ENCODE measurements around the gene JAKMIP1.
A peak's percentile ranks its signal among the peaks of the same experiment; 100 is the strongest.

The JAKMIP1 gene

DNA sequence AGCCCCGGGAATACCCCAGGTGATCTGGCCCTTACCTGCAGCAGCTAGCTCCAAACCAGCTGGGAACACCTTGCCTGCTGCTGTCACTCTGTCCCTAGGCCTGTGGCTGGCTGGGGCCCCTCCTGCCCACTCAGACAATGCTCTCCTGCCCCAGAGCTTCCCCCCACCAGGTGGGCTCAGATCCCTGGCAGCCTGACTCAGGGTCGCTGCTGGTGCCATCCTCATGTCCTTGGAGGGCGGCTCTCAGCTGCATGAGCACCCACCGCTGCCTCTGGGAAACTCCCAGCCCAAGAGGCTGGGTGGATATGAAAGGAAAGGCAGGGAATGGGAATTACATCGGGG lies 197.9 kb downstream of the JAKMIP1 start:
- no peak for DNase-seq (ENCODE audit: low read depth)
- no peak overlapping the region for H3K4me3 ChIP-seq (ENCODE audit: low read depth, low read length)
- no peak for TF ChIP-seq CTCF (conservative IDR thresholded peaks at IDR 0.05; ENCODE audit: low read depth, low read length)

DNA sequence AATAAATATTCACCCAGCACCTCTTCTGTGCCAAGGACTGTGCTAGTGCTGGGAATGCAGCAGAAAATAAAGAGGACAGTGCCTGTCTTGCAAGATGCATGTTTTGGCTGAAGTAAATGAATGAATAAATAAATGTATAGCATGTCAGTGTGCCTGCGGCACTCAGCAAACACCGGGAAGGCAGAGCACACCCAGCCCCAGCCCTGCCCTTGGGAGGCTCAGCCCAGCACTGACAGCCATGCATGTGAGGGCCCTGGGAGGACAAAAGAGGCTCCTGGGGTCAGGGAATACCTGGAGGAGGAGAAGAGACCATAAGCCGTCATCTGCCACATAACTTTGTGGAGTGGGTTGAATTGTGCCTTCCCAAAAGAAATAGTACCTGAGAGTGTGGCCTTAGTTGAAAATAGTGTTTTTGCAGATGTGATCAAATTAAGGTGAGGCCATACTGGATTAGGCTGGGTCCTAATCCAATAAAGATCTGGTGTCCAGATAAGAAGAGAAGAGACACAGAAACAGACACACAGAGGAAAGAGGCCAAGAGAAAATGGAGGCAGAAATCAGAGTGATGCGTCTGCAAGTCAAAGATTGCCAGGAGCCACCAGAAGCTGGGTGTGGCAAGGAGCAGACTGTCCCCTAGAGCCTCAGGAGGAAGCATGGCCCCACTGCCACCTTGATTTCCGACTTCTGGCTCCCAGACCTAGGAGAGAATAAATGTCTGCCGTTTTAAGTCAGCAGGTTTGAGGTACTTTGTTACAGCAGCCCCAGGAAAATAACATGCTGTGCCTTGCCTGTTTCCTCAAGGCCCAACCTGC lies 198.5 kb downstream of the JAKMIP1 start:
- H3K4me3 ChIP-seq (ENCODE audit: low read depth, low read length), result no peak overlapping the region
- no peak for TF ChIP-seq CTCF (conservative IDR thresholded peaks at IDR 0.05; ENCODE audit: low read depth, low read length)
- no peak for DNase-seq (ENCODE audit: low read depth)

DNA sequence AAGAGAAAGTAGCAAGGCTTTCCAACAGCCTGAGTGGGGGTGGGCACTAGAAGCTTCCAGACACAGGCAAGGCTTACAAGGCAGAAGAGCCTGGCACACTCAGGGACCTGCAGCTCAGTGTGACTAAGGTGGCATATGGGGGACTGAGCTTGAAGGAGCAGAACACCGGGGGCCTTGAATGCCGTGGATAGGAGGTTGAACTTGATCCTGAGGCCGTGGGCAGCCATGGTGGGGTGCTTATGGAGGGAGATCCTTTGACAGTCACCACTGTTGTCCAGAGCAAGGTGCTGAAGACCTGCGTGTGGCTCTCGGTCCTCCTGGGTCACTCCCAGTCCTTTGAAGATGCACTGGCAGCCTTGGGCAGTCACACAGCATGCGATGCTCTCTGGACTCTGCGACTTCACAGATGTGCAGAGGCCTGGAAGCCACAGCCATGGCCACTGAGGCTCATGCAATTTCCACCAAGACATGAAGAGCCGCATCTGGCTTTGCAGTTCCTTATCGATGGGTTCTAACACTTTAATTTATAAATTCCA lies 200.5 kb downstream of the JAKMIP1 start:
- no peak for TF ChIP-seq CTCF (conservative IDR thresholded peaks at IDR 0.05; ENCODE audit: low read depth, low read length)
- H3K4me3 ChIP-seq (ENCODE audit: low read depth, low read length), result no peak overlapping the region
- no peak for DNase-seq (ENCODE audit: low read depth)

DNA sequence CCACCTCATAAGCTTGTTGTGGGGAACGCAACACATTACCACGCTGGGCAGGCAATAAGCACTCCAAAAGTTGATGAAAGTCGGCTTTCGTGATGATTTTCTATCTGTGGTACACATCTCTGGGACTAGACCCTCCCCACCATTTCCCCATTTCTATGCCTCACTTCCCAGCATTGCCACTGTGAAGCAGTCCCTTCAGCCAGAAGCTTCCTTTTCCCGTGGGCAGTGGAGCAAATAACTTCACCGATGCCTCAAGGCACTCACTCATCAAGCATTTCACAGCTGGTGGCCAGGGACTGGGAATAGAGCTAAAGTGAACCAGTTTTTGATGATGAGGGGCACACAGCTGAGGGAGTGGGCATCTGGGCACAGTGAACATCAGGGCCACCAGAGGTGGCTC lies 201.0 kb downstream of the JAKMIP1 start:
- TF ChIP-seq CTCF (conservative IDR thresholded peaks at IDR 0.05; ENCODE audit: low read depth, low read length), result no peak
- no peak for DNase-seq (ENCODE audit: low read depth)
- H3K4me3 ChIP-seq (ENCODE audit: low read depth, low read length), result no peak overlapping the region

DNA sequence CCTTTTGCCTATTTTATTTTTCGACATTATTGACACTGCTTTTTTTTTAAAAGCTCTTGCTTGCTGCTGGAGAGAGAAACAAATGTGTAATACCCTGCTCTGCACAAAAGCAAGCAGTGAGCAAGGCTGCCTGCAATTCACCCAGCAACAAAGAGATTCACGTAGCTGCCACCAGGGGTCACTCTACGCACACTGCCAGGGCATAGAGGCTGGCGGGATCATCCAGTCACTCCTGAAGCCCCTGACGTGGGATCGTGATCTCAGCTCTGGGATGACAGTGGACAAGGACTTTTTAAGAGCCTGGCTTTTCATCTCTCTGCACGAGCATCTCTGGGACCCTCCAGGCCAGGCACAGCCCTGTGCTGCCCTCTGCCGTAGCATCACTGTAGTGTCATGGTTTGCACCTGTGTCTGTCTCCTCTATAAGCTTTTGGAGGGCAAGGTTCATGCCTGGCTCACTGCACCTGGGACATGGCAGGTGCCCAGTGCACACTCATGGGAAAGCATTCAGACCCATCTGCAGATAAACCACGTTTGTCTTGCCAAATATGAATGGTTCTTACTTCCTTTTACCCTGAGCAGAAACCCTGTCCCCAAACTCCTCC lies 201.9 kb downstream of the JAKMIP1 start:
- peak; percentile 95 for TF ChIP-seq CTCF (conservative IDR thresholded peaks at IDR 0.05; ENCODE audit: low read depth, low read length)
- H3K4me3 ChIP-seq (ENCODE audit: low read depth, low read length), result no peak overlapping the region
- peak; percentile 76 for DNase-seq (ENCODE audit: low read depth)

GRCh38 chr4:5996641-5997040 lies 203.7 kb downstream of the JAKMIP1 start:
- TF ChIP-seq CTCF (conservative IDR thresholded peaks at IDR 0.05; ENCODE audit: low read depth, low read length), result no peak
- H3K4me3 ChIP-seq (ENCODE audit: low read depth, low read length), result no peak overlapping the region
- no peak for DNase-seq (ENCODE audit: low read depth)

Data from choroid plexus epithelial cell (primary cell).